ENCODE results near the gene DNAH3.
A peak's percentile ranks its signal among the peaks of the same experiment; 100 is the strongest.

DNAH3 gene

DNA sequence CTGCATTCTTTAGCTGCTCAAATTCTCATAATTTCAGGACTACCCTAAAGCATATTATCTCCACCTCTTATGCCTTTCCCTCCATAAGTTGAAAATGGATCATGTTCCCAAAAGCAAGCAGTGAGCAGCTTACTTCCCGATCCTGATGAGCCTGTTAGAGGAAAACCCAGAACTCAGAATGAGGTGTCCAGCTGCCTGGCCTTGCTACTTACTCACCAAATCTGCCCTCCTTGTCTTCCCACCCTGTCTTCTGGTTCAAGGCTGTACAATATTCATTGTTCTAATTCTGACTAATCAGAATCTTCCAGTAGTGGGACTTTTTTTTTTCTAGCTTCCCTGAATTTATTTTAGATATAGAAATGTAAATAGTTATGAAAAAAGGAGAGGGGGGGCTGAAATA is 239.3 kb downstream of the DNAH3 start:
- DNase-seq (ENCODE audit: low spot score): no peak

GRCh38 chr16:20910781-20911321 is 239.8 kb downstream of the DNAH3 start:
- DNase-seq (ENCODE audit: low spot score): no peak
- no peak for FAIRE-seq

More for the DNA sequence above, 239.3 kb downstream of the DNAH3 start:
- FAIRE-seq: no peak

DNA sequence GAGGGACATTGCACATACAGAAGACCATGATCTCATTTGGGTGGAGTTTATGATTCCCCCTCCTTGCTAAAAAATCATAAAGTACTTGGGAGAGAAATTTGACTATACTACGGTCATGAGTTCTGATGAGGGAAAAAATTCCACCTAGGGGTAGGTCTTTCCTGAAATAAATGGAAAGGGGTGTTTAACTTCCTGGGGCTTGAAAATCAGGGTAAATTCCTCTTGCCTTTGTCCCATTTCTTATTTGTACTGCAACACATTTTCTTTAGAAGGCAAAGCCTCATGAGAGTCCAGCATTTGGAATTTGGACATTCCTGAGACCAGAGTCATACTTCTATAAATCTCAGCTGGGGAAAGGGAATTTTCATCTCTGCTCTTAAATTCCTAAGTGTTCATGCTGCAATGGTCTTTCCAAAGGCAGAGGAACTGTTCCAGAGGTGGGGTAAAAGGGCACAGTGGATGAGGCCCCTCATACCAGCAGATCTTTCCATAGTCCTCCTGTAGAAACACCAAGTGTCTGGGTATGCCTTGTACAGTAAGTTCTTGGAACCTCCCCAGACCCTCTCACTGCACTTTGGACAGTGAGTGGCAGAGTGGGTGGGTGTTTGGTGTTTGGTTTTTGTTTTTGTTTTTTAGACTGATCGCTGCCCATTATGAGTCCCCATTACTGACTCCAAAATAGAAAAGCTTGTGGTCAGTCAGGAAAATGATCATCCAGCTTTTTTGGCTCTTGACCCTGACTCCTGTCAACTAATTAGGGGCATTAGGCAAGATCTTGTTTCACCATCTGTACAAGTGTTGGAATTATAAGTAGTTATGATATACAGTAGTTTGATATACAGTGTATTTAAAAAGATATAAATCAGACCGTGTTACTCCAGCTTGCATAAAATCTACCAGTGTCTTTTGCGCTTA is 244.0 kb downstream of the DNAH3 start:
- DNase-seq (ENCODE audit: low spot score) (peak; percentile 34), FAIRE-seq (no peak)

- FAIRE-seq: no peak
These were observed 245.1 kb downstream of the DNAH3 start for GRCh38 chr16:20905576-20905975.

GRCh38 chr16:20904507-20905081 is 246.1 kb downstream of the DNAH3 start:
- DNase-seq (ENCODE audit: low spot score) (peak; percentile 44), FAIRE-seq (no peak)

More at GRCh38 chr16:20905576-20905975, 245.1 kb downstream of the DNAH3 start:
- DNase-seq (ENCODE audit: low spot score): no peak

DNA sequence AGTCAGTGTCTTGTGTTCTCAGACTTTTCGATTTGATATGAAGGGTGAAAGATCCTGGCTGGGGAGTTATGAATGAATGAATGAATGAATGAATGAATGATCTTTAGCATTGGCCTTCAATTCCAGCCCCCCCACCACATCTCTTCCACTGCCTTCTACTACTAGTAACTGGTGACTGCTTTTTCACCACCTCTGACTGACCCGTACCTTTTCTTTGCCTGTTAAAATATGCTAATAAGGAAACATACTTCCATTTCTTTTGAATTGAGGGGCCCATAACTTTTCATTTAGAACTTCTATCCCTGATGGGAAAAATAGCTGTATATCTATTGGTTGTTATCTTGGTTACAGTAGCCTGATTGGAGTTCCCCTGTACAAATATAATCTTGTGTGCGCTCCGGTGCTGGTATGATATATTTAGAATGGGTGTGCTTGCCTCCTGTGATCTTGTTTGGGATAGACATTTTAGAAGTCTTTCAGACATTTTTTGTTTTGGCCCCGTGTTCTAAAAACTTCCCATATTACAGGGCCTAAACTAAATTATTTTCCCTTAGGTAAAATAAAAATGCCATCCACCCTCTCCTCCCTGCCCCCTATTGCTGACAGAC is 246.6 kb downstream of the DNAH3 start:
- DNase-seq (ENCODE audit: low spot score) (no peak), FAIRE-seq (no peak)

DNA sequence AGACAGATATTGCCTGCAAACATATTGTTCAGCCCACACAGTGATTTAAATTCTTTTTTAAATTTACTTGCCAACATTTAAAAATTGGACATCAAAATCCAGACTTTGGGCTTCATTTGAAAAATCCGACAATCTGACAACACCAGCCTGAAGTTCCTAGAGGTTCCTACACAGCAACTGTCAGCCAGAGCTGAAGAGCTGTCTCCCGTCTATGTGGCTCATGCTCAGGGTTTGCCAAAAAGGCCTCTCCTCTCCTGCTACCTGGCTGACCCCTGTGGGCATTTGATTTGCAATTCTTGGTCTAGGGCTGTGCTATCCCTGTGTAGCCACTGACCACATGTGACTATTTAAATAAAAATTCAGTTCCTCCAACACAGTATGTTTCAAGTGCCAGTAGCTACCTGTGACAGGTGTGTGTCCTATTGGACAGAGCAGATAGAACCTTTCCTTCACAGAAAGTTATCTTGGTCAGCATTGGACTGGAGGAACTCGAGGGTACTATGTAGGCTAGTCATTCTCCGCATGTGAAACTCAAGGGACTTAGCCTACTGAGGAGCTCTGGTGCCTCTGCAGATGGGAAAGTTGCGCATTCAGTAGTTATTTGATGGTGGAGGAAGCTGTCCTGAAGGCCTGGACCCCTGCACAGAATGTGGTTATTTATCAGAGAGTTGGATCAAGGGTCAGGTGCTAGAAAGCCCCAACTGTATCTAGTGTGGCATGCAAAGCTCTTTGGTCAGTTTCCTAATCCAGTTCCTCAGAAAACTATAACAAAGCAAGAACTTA is 247.3 kb downstream of the DNAH3 start:
- DNase-seq (ENCODE audit: low spot score) (no peak), FAIRE-seq (no peak)

DNA sequence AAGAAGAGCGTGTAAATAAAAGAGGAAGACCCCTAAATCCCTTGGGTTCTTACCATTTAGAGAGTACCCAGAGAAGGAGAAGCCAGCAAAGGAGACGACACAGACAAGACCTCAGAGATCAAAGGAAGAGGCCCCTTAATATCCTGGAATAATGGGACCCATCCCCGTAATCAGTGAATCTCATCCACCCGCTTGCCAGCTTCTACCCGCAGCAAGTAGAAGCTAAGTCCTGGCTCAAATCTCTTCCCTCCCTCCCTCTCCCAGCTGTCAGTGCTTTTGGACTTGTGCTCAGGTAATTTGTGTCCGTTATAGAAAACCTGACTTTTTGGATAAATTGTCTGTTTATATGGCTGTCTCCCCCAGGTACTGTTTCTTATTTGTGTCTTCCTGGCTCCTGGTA is 248.2 kb downstream of the DNAH3 start:
- no peak for FAIRE-seq
- DNase-seq (ENCODE audit: low spot score): no peak

DNA sequence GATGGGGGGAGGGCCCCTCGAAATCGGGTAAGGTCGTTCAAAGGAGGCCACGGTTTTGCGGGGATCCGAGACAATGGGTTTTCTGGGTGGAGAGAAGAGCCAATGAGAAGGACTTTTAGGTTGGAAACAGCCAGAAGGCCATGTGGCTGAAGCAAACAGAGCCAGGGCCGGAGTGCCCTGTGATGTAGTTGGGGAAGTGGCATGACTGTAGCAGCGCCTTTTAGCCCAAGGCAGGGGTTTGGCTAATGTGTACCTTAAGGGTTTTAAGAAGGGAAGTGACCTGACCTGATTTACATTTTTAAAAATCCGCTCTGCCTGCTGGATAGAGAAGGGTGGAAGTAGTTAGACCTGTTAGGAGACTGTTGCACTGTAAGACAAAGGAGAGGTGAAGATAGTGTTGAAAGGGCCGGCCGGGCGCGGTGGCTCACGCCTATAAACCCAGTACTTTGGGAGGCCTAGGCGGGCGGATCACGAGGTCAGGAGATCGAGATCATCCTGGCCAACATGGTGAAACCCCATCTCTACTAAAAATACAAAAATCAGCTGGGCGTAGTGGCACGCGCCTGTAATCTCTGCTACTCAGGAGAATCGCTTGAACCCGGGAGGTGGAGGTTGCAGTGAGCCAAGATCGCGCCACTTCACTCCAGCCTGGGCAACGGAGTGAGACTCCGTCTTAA is 249.1 kb downstream of the DNAH3 start:
- DNase-seq (ENCODE audit: low spot score): no peak
- no peak for FAIRE-seq

- DNase-seq (ENCODE audit: low spot score) (no peak), FAIRE-seq (no peak)
These were observed 249.6 kb downstream of the DNAH3 start for GRCh38 chr16:20901068-20901435.

- FAIRE-seq (no peak), DNase-seq (ENCODE audit: low spot score) (peak; percentile 92)
These were observed 250.2 kb downstream of the DNAH3 start, which contains the start of the genes DCUN1D3 and LYRM1 for GRCh38 chr16:20900299-20901067. TSS of gene DCUN1D3 (minus strand) at chr16:20900358. CDS start at chr16:20862538, 37,820 bp downstream. TSS of gene LYRM1 (plus strand) at chr16:20900771. CDS start at chr16:20915556, 14,785 bp downstream.

- DNase-seq (ENCODE audit: low spot score) (no peak), FAIRE-seq (no peak)
These were observed 251.0 kb downstream of the DNAH3 start for GRCh38 chr16:20899477-20900298.

DNA sequence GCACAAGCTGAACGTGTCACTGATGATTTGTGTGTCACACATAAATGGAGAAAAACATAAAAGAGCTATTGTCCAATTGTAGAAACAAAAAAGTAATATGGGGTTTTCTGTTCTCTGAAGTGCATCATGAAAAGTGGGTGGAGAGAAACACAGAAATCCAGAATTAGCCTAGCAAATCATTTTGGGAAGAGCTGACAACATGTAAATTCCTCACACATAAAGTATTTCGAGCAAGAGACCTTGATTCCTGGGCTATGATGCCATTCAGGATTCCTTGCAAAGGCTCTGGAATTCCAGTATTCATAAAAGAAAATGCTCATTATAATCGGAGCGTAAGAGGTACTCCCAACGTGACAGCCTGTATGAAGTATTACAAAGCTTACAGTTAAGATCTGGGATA is 251.6 kb downstream of the DNAH3 start:
- no peak for DNase-seq (ENCODE audit: low spot score)
- FAIRE-seq: no peak

DNA sequence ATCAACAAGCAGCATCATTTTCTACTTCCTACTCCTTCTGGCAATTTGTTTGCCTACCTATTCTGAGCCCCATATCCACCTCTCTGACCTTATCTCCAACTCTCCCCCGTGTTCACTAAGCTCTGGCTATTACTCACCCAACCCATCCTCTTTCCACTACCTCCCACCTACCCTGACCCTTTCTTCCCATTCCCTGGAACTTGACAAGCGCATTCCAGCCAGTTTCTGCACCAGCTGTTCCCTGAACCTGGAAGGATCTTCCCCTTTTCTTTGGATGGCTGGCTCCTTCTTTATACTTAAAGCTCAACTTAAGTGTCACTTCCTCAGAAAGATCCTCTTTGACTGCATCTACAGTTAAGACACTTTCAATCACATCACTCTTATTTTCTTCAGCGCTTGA is 252.7 kb downstream of the DNAH3 start:
- FAIRE-seq: no peak
- DNase-seq (ENCODE audit: low spot score): no peak

GRCh38 chr16:20897253-20897897 is 253.3 kb downstream of the DNAH3 start:
- DNase-seq (ENCODE audit: low spot score): no peak
- no peak for FAIRE-seq

DNA sequence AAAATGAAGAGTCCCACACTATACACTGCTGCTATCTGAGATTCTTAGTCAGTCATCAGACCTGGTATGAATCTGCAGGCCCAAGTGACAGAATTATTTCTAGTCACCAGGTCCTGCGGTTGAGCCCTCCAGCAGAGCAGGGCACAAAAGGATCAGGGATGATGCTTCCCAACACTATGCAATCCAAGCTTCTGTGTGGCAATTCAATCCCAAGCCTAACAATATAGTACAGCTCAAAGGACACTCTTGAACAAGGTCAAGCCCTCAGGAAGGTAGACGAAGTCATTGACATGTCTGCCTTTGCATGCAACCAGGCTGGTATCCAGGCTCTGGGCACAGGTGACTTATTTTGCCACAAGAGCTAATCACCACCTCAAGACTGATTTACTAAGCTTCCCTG is 256.3 kb downstream of the DNAH3 start:
- DNase-seq (ENCODE audit: low spot score) (no peak), FAIRE-seq (no peak)

DNA sequence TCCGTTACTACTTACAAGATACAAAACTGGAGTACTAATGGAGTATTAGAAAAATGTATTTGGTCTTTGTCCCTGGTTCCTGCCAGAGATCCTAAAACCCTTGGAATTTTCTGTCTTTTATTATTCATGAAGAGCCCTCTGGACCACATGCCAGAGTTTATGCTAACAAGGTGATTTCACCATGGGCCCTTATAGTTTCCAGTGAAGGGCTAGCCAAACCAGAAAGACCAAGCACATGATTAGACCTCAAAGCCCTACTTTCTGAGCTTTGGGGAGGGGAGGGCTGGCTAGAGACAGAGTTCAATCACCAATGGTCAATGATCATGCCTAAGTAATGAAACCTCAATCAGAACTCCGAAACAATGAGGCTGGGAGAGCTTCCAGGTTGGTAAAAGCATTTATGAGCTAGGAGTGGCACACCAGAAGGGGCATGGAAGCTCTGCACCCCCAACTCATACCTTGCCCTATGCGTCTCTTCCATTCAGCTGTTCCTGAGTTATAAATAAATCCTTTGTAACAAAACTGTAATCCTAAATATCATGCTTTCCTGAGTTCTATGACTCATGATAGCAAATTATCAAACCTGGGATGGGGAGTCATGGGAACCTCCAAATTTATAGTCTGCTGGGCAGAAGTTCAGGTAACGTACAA is 260.9 kb downstream of the DNAH3 start:
- DNase-seq (ENCODE audit: low spot score) (no peak), FAIRE-seq (no peak)

DNA sequence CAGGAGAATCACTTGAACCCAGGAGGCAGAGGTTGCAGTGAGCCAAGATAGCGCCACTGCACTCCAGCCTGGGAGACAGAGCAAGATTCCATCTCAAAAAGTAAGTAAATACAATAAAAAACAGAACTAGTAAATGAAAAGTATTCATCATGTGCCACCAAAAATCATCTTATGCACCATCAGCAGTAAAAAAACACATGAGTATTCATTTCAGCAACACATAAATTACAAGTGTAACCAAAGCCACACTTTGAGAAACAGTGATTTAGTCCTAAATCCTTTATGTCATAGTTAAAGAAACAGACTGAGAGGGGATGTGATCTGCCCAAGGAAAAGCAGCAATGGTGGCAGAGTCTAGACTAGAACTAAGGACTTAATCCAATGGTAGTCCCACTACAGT is 263.4 kb downstream of the DNAH3 start:
- no peak for FAIRE-seq
- no peak for DNase-seq (ENCODE audit: low spot score)
